IMR-90 (cell line): ENCODE results near the gene RAB3IL1. TPM values are rescaled to one million over a fixed set of nuclear protein-coding genes. Genes with fewer than 3 reads are reported as not detected.

Experiments
- ATAC-seq: fragments of 200-7000 bp; cut with Tn5 transposase; 2 replicates; pipeline ENCODE4 v1.9.1; 2020; ENCODE audit warnings: low read depth, mild to moderate bottlenecking, moderate library complexity
- BruUV-seq: library from RNA; stranded (reverse); fragments of 400-500 nt; replicated peaks from 2 replicates; lab custom pipeline; 2021; lab: Mats Ljungman, UMichigan
- CTCF ChIA-PET: fragments of 300-600 bp; formaldehyde crosslinking; extraction: SDS; loops from one replicate; lab custom pipeline; 2021; ENCODE audit warnings: antibody characterized with exemption; lab: Yijun Ruan, JAX
- POLR2A ChIA-PET: fragments of 300-600 bp; sonication (Branson Sonifier 250); formaldehyde crosslinking; loops from one replicate; lab custom pipeline; 2022; ENCODE audit warnings: antibody characterized with exemption; ENCODE audit not compliant: unreplicated experiment; lab: Charles Lee
- DNase-seq: peaks from one replicate; pipeline ENCODE4 v3.0.0; 2013
- H2AFZ ChIP-seq: replicated peaks from 2 replicates; pipeline ENCODE3; 2013; ENCODE audit warnings: low read length, mild to moderate bottlenecking; ENCODE audit not compliant: poor library complexity
- H2AK5ac ChIP-seq: 2 replicates; pipeline ENCODE4 v1.6.1; 2013; ENCODE audit warnings: low read depth, low read length, inconsistent platforms
- H2AK9ac ChIP-seq: replicated peaks from 2 replicates; pipeline ENCODE3; 2013; ENCODE audit warnings: mild to moderate bottlenecking, low read depth, low read length, moderate library complexity; ENCODE audit not compliant: poor library complexity
- H2BK120ac ChIP-seq: 2 replicates; pipeline ENCODE4 v1.6.1; 2013; ENCODE audit warnings: low read depth, low read length, inconsistent platforms
- H2BK15ac ChIP-seq: 3 replicates; pipeline ENCODE4 v1.6.1; 2013; ENCODE audit warnings: low read depth, low read length, inconsistent platforms
- H2BK20ac ChIP-seq: 2 replicates; pipeline ENCODE4 v1.6.1; 2013; ENCODE audit warnings: low read depth, mild to moderate bottlenecking, inconsistent platforms, low read length, moderate library complexity
- H2BK5ac ChIP-seq: 2 replicates; pipeline ENCODE4 v1.6.1; 2013; ENCODE audit warnings: mild to moderate bottlenecking, low read depth, low read length, inconsistent platforms; ENCODE audit not compliant: poor library complexity, severe bottlenecking
- H3K14ac ChIP-seq: replicated peaks from 2 replicates; pipeline ENCODE4 v1.6.1; 2013; ENCODE audit warnings: low read depth, low read length, inconsistent platforms
- H3K18ac ChIP-seq: 2 replicates; pipeline ENCODE4 v1.6.1; 2013; ENCODE audit warnings: low read depth, low read length, control low read depth
- H3K23ac ChIP-seq: 2 replicates; pipeline ENCODE4 v1.6.1; 2013; ENCODE audit warnings: low read depth, low read length, inconsistent platforms
- H3K27ac ChIP-seq: 2 replicates; pipeline ENCODE4 v1.5.1; 2013; ENCODE audit warnings: mild to moderate bottlenecking, control low read depth, low read length; ENCODE audit not compliant: insufficient read depth
- H3K27me3 ChIP-seq: 2 replicates; pipeline ENCODE4 v1.6.1; 2013; ENCODE audit warnings: low read length; ENCODE audit not compliant: control insufficient read depth, insufficient read depth
- H3K36me3 ChIP-seq: 2 replicates; pipeline ENCODE4 v1.6.1; 2013; ENCODE audit warnings: low read length, mixed read lengths; ENCODE audit not compliant: control insufficient read depth, insufficient read depth
- H3K4ac ChIP-seq: 2 replicates; pipeline ENCODE4 v1.6.1; 2013; ENCODE audit warnings: low read depth, low read length, inconsistent platforms
- H3K4me1 ChIP-seq: 2 replicates; pipeline ENCODE4 v1.6.1; 2013; ENCODE audit warnings: low read length, mixed read lengths; ENCODE audit not compliant: control insufficient read depth, insufficient read depth
- H3K4me2 ChIP-seq: 2 replicates; pipeline ENCODE4 v1.6.1; 2013; ENCODE audit warnings: low read depth, mild to moderate bottlenecking, control low read depth, low read length, moderate library complexity
- H3K4me3 ChIP-seq: 2 replicates; pipeline ENCODE4 v1.5.1; 2013; ENCODE audit warnings: low read depth, mild to moderate bottlenecking, control low read depth, low read length, moderate library complexity; ENCODE audit not compliant: insufficient read depth
- H3K56ac ChIP-seq: 2 replicates; pipeline ENCODE4 v1.6.1; 2013; ENCODE audit warnings: low read length, inconsistent platforms; ENCODE audit not compliant: insufficient read depth; ENCODE audit errors: extremely low read depth
- H3K79me1 ChIP-seq, 2 experiments: 2 replicates each; pipeline ENCODE4 v1.6.1; 2013; ENCODE audit warnings: low read length in 2 of 2, inconsistent platforms in 1 of 2, low read depth in 1 of 2
- H3K9ac ChIP-seq: 2 replicates; pipeline ENCODE4 v1.6.1; 2013; ENCODE audit warnings: low read depth, low read length, control low read depth
- H3K9me1 ChIP-seq: 2 replicates; pipeline ENCODE4 v1.6.1; 2013; ENCODE audit warnings: low read length, inconsistent platforms; ENCODE audit not compliant: insufficient read depth
- H3K9me3 ChIP-seq: 2 replicates; pipeline ENCODE4 v1.6.1; 2013; ENCODE audit warnings: low read length; ENCODE audit not compliant: control insufficient read depth, insufficient read depth
- H4K20me1 ChIP-seq: 2 replicates; pipeline ENCODE4 v1.6.1; 2013; ENCODE audit warnings: low read length, inconsistent platforms; ENCODE audit not compliant: insufficient read depth
- H4K5ac ChIP-seq: 2 replicates; pipeline ENCODE4 v1.6.1; 2013; ENCODE audit warnings: mild to moderate bottlenecking, low read depth, low read length, control low read depth
- H4K8ac ChIP-seq, 2 experiments: 2 replicates each; pipeline ENCODE4 v1.6.1; 2013; ENCODE audit warnings: low read depth in 2 of 2, low read length in 2 of 2, control low read depth in 1 of 2, inconsistent platforms in 1 of 2
- H4K91ac ChIP-seq: 2 replicates; pipeline ENCODE4 v1.6.1; 2013; ENCODE audit warnings: low read depth, low read length, inconsistent platforms; ENCODE audit not compliant: insufficient read depth
- CEBPB ChIP-seq: IDR thresholded peaks from 2 replicates; pipeline ENCODE4 v1.6.1; 2012; ENCODE audit warnings: low read depth, low read length, improper control_type of control experiment
- CHD1 ChIP-seq: IDR thresholded peaks from 2 replicates; pipeline ENCODE4 v1.6.1; 2012; ENCODE audit warnings: low read depth, low read length, improper control_type of control experiment
- FOS ChIP-seq: fragments of 150-350 bp; IDR thresholded peaks from 2 replicates; pipeline ENCODE4 v1.6.1; 2016; ENCODE audit warnings: low read depth, low read length
- MAFK ChIP-seq: IDR thresholded peaks from 2 replicates; pipeline ENCODE4 v1.6.1; 2012; ENCODE audit warnings: low read depth, low read length, improper control_type of control experiment
- MAZ ChIP-seq: IDR thresholded peaks from 2 replicates; pipeline ENCODE4 v1.6.1; 2012; ENCODE audit warnings: low read depth, mild to moderate bottlenecking, low read length, improper control_type of control experiment, moderate library complexity, borderline replicate concordance
- POLR2A ChIP-seq: IDR thresholded peaks from 2 replicates; pipeline ENCODE4 v1.6.1; 2012; ENCODE audit warnings: mild to moderate bottlenecking, low read depth, low read length
- RAD21 ChIP-seq: IDR thresholded peaks from 2 replicates; pipeline ENCODE4 v1.6.1; 2012; ENCODE audit warnings: low read length, improper control_type of control experiment
- RCOR1 ChIP-seq: IDR thresholded peaks from 2 replicates; pipeline ENCODE4 v1.6.1; 2012; ENCODE audit warnings: mild to moderate bottlenecking, low read length, improper control_type of control experiment; ENCODE audit not compliant: insufficient replicate concordance
- RFX5 ChIP-seq: IDR thresholded peaks from 2 replicates; pipeline ENCODE4 v1.8.0; 2012; ENCODE audit warnings: low read depth, mild to moderate bottlenecking, low read length, moderate library complexity
- SMC3 ChIP-seq: fragments of 150-350 bp; IDR thresholded peaks from 2 replicates; pipeline ENCODE4 v1.6.1; 2016; ENCODE audit warnings: low read depth, mild to moderate bottlenecking, antibody characterized with exemption, low read length, moderate library complexity
- USF2 ChIP-seq: fragments of 150-350 bp; IDR thresholded peaks from 2 replicates; pipeline ENCODE4 v1.6.1; 2017; ENCODE audit warnings: mild to moderate bottlenecking, antibody characterized with exemption, low read length, low read depth
- WGBS, 2 experiments: methylation state at CpG; one replicate each; pipeline versions ENCODE4 v1.1.5 to v1.1.7; 2013; ENCODE audit warnings: missing lambda C conversion rate in 2 of 2; ENCODE audit not compliant: insufficient read length in 1 of 2; ENCODE audit errors: extremely low coverage in 2 of 2; 5-methylcytosine and 5-hydroxymethylcytosine counted together
- dilution Hi-C: fragments of 300-500 bp; cut with HindIII; formaldehyde crosslinking; loops from one replicate; pipeline ENCODE4 v1.14.3; 2018; ENCODE audit warnings: low sequenced_read_pairs; ENCODE audit not compliant: unreplicated experiment
- in situ Hi-C: fragments of 300-500 bp; cut with MboI; formaldehyde crosslinking; loops from 3 replicates; pipeline ENCODE4 v1.14.3; 2019; ENCODE audit warnings: low sequenced_read_pairs, inconsistent platforms, mixed read lengths
- intact Hi-C: fragments of 100-400 bp; cut with micrococcal nuclease; formaldehyde crosslinking; loops from 2 replicates; pipeline ENCODE4 v1.10.0; 2022
- polyA plus RNA-seq, 3 experiments: library from polyadenylated mRNA; depleted of rRNA; stranded (reverse); fragments of >200 nt; gene quantifications; 2 replicates each; pipeline ENCODE4 v1.2.3, GENCODE V29; 2012; ENCODE audit warnings: low replicate concordance in 1 of 3
- total RNA-seq: library from RNA; depleted of rRNA; stranded (reverse); fragments of >200 nt; gene quantifications from 2 replicates; pipeline ENCODE4 v1.2.3, GENCODE V29; 2012
- TF ChIP-seq, protein P1 (sequence below): conservative IDR thresholded peaks from 2 replicates; pipeline ENCODE4 v1.5.1; 2012; ENCODE audit warnings: mild to moderate bottlenecking, low read depth, low read length, improper control_type of control experiment

Gene RAB3IL1
- total and polyA plus RNA-seq, 2 of the 4 experiments (the other 2 are of a cell fraction) = 0.72 to 1.9 TPM

DNA sequence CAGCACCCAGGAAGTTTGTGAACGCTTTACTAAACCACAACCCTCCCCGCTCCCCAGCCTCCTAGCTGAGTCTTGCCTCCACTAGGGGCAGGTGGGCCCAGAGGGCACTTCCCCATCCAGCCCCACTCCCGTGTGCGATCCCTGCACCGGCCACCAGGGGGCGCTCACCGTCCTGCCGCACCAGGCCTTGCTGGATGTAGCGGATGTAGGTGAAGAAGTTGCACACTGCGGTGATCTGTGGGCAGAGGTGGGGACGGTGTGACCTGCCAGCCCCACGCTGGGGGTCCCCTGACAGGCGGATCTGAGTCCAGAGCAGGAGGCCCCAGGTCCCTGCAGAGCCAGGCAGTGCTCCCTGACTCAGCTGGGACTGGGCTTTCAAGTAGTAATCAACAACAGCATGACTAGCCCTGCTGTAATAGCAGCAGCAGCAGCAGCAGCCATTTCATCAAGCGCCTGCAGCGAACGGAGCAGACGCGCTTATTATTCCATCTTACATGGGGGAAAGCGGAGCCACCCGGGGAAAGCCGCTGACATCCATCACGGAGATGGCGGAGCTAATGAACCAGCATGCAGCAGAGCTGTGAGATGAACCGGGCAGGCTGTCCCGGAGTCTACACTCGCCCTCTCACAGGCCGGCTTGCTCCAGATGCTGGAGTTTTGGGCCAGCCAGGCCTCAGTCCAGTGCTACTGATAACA, 18.1 kb downstream of the RAB3IL1 start:
- dilution Hi-C loops (no loop called here), in situ Hi-C loops (loop anchor here (5.0 kb wide), 2 partner anchors 48 to 208 kb away; no protein-coding TSS in a partner anchor), intact Hi-C loops (loop anchor here (1.0 kb wide), 2 partner anchors 48 to 209 kb away; no protein-coding TSS in a partner anchor)
- Histone ChIP-seq H4K8ac (no peak overlapping the region), H2AK9ac (peak overlapping the region; percentile 94), H3K9ac (no peak overlapping the region), H3K9me1 (no peaks in the 10 kb centered on the region), H3K27ac (no peak overlapping the region), H3K56ac (no peak overlapping the region), H2BK5ac (no peak overlapping the region), H4K5ac (no peak overlapping the region), H3K18ac (no peak overlapping the region), H2AFZ (peak overlapping the region; percentile 87), H3K4me2 (no peak overlapping the region), H3K23ac (no peak overlapping the region), H3K79me1 (no peaks in the 10 kb centered on the region), H4K20me1 (no peaks in the 10 kb centered on the region), H3K36me3 (no peaks in the 10 kb centered on the region; the same call in 1 of the 2 replicates), H3K27me3 (no peaks in the 10 kb centered on the region), H3K4me3 (no peak overlapping the region), H3K4me1 (no peaks in the 10 kb centered on the region), H2AK5ac (peak overlapping the region; percentile 50; the same call in 1 of the 2 replicates), H3K14ac (no peak overlapping the region), H3K4ac (no peak overlapping the region), H3K9me3 (no peaks in the 10 kb centered on the region), H4K91ac (no peak overlapping the region), H2BK120ac (no peak overlapping the region), H2BK15ac (no peak overlapping the region), H2BK20ac (no peak overlapping the region)
- CTCF ChIA-PET = interaction anchor here (0.7 to 5.2 kb wide), 11 partner anchors 24 to 208 kb away, joined by 3 to 52 read pairs (median 4); partner anchors contain the start of genes BEST1 and FTH1
- DNase-seq (peak; percentile 54), ATAC-seq (peak; percentile 89)
- no TSS peak for BruUV-seq
- POLR2A ChIA-PET = interaction anchor here (0.7 kb wide), 1 partner anchor 170 kb away, joined by 4 read pairs; no protein-coding TSS in a partner anchor
- TF ChIP-seq FOS (no peak), RFX5 (no peak), MAZ (peak; percentile 36; the same call in 1 of the 2 replicates), CEBPB (no peak), CHD1 (no peak), USF2 (no peak), POLR2A (no peak), MAFK (no peak), SMC3 (peak; percentile 98), RCOR1 (no peak), RAD21 (peak; percentile 86)
- TF ChIP-seq, protein P1, sequence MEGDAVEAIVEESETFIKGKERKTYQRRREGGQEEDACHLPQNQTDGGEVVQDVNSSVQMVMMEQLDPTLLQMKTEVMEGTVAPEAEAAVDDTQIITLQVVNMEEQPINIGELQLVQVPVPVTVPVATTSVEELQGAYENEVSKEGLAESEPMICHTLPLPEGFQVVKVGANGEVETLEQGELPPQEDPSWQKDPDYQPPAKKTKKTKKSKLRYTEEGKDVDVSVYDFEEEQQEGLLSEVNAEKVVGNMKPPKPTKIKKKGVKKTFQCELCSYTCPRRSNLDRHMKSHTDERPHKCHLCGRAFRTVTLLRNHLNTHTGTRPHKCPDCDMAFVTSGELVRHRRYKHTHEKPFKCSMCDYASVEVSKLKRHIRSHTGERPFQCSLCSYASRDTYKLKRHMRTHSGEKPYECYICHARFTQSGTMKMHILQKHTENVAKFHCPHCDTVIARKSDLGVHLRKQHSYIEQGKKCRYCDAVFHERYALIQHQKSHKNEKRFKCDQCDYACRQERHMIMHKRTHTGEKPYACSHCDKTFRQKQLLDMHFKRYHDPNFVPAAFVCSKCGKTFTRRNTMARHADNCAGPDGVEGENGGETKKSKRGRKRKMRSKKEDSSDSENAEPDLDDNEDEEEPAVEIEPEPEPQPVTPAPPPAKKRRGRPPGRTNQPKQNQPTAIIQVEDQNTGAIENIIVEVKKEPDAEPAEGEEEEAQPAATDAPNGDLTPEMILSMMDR = peak; percentile 98
- 44% methylated on average over 12 of the region's 27 CpGs; no CpG with 5 or more reads in 1 of the 2 experiments for WGBS, 2 experiments
